Vagina (tissue), 2 donors: Measurements from ENCODE around the gene AP1S3. TPM values are rescaled to one million over a fixed set of nuclear protein-coding genes. Genes with fewer than 3 reads are reported as not detected.

Source experiments
- DNase-seq, 2 donors: peaks; one replicate each; pipeline ENCODE4 v3.0.0-alpha.2; 2017; ENCODE audit errors: extremely low spot score in 2 of 2
- H3K27ac ChIP-seq: fragments of 200-600 bp; sonication (generic); one replicate; pipeline ENCODE4 v1.5.1; 2019
- H3K27me3 ChIP-seq: fragments of 200-600 bp; sonication (generic); one replicate; pipeline ENCODE4 v1.5.1; 2019
- H3K36me3 ChIP-seq, 2 donors: fragments of 200-600 bp; sonication (generic); one replicate each; pipeline ENCODE4 v1.5.1; 2017 to 2019
- H3K4me1 ChIP-seq: fragments of 200-600 bp; sonication (generic); one replicate; pipeline ENCODE4 v1.5.1; 2019
- H3K4me3 ChIP-seq, 2 donors: fragments of 200-600 bp; sonication (generic); 1 replicate in 1 of 2; 2 replicates in 1 of 2; pipeline ENCODE4 v1.5.1; 2016 to 2019
- H3K9me3 ChIP-seq: fragments of 200-600 bp; sonication (generic); one replicate; pipeline ENCODE4 v1.5.1; 2019
- CTCF ChIP-seq, 3 experiments: fragments of 450-650 bp in 2 of 3; fragments of 200-600 bp in 1 of 3; sonication (generic) in 1 of 3; IDR thresholded peaks; one replicate each; pipeline ENCODE4 v1.5.1; 2017 to 2019; ENCODE audit warnings: antibody characterized with exemption in 3 of 3, mild to moderate bottlenecking in 2 of 3, moderate library complexity in 2 of 3
- POLR2A ChIP-seq, 2 donors: fragments of 450-650 bp; IDR thresholded peaks; one replicate each; pipeline ENCODE4 v1.6.1; 2017; ENCODE audit warnings: antibody characterized with exemption in 2 of 2, mild to moderate bottlenecking in 2 of 2, moderate library complexity in 2 of 2
- POLR2AphosphoS5 ChIP-seq, 2 donors: sonication (generic); formaldehyde crosslinking; IDR thresholded peaks; one replicate each; pipeline ENCODE4 v1.9.0; 2017; ENCODE audit warnings: antibody characterized with exemption in 2 of 2, mild to moderate bottlenecking in 2 of 2, low read depth in 1 of 2; ENCODE audit not compliant: insufficient read depth in 1 of 2
- intact Hi-C: fragments of 100-400 bp; cut with DNase I; formaldehyde crosslinking; loops from one replicate; pipeline ENCODE4 v1.15.1; 2023
- total RNA-seq: library from RNA; depleted of rRNA; stranded (reverse); fragments of >200 nt; gene quantifications from one replicate; pipeline ENCODE4 v1.2.3, GENCODE V29; 2016

The AP1S3 gene
- total RNA-seq, 1 donor from 2014 or later, result 9.8 TPM

- Histone ChIP-seq H3K9me3 (no peaks in the 10 kb centered on the region), H3K27me3 (no peaks in the 10 kb centered on the region), H3K27ac (no peak overlapping the region), H3K36me3 (no peaks in the 10 kb centered on the region), H3K4me1 (peaks cover 9% of the 10 kb centered on the region), H3K4me3 (no peak overlapping the region)
- TF ChIP-seq POLR2A (IDR thresholded peaks at IDR 0.05), result no peak
- no peak for TF ChIP-seq CTCF (IDR thresholded peaks at IDR 0.05)
- no peak for TF ChIP-seq POLR2AphosphoS5 (IDR thresholded peaks at IDR 0.05; ENCODE audit: insufficient read depth in 1 of 2, low read depth in 1 of 2)
- intact Hi-C loops, result no loop called here
- DNase-seq, result no peak
Measured at GRCh38 chr2:223735035-223735640, 102.2 kb downstream of the AP1S3 start.

- no peaks in the 10 kb centered on the region for H3K9me3 ChIP-seq
- no peak overlapping the region for H3K4me3 ChIP-seq
- peaks cover 9% of the 10 kb centered on the region for H3K4me1 ChIP-seq
- TF ChIP-seq POLR2AphosphoS5 (IDR thresholded peaks at IDR 0.05; ENCODE audit: insufficient read depth in 1 of 2, low read depth in 1 of 2), result no peak
- TF ChIP-seq POLR2A (IDR thresholded peaks at IDR 0.05), result no peak
- TF ChIP-seq CTCF (IDR thresholded peaks at IDR 0.05), result no peak
- H3K36me3 ChIP-seq, result no peaks in the 10 kb centered on the region
- H3K27me3 ChIP-seq, result no peaks in the 10 kb centered on the region
- intact Hi-C loops, result no loop called here
- no peak for DNase-seq
- no peak overlapping the region for H3K27ac ChIP-seq
Measured at GRCh38 chr2:223734346-223734745, 103.0 kb downstream of the AP1S3 start.

- Histone ChIP-seq H3K27ac (no peak overlapping the region), H3K4me3 (no peak overlapping the region), H3K4me1 (peaks cover 9% of the 10 kb centered on the region), H3K27me3 (no peaks in the 10 kb centered on the region), H3K9me3 (no peaks in the 10 kb centered on the region), H3K36me3 (no peaks in the 10 kb centered on the region)
- intact Hi-C loops, result no loop called here
- TF ChIP-seq CTCF (IDR thresholded peaks at IDR 0.05) (no peak), POLR2AphosphoS5 (IDR thresholded peaks at IDR 0.05; ENCODE audit: insufficient read depth in 1 of 2, low read depth in 1 of 2) (no peak), POLR2A (IDR thresholded peaks at IDR 0.05) (no peak)
- DNase-seq, result no peak
Measured at GRCh38 chr2:223732346-223732745, 105.0 kb downstream of the AP1S3 start.

- Histone ChIP-seq H3K27ac (no peak overlapping the region), H3K27me3 (no peaks in the 10 kb centered on the region), H3K4me1 (peaks cover 9% of the 10 kb centered on the region)
Measured at GRCh38 chr2:223731503-223731902, 105.9 kb downstream of the AP1S3 start.

More at GRCh38 chr2:223731503-223731902, 105.9 kb downstream of the AP1S3 start:
- Histone ChIP-seq H3K9me3 (no peaks in the 10 kb centered on the region), H3K36me3 (no peaks in the 10 kb centered on the region), H3K4me3 (no peak overlapping the region)
- no peak for TF ChIP-seq CTCF (IDR thresholded peaks at IDR 0.05)
- no peak for TF ChIP-seq POLR2A (IDR thresholded peaks at IDR 0.05)
- TF ChIP-seq POLR2AphosphoS5 (IDR thresholded peaks at IDR 0.05; ENCODE audit: insufficient read depth in 1 of 2, low read depth in 1 of 2), result no peak
- no peak for DNase-seq
- intact Hi-C loops, result no loop called here
